Natural killer cell (primary cell): ENCODE data around the gene TBCE. TPM values are rescaled to one million over a fixed set of nuclear protein-coding genes. Genes with fewer than 3 reads are reported as not detected.

Experiments used
- ATAC-seq, 3 donors: fragments of 150-1000 bp in 2 of 3; fragments of 200-7000 bp in 1 of 3; cut with Tn5 transposase; 1 replicate in 1 of 3; 2 replicates in 2 of 3; pipeline ENCODE4 v1.10.0; 2021; ENCODE audit warnings: mild to moderate bottlenecking in 2 of 3, moderate library complexity in 2 of 3
- DNase-seq, 2 donors: peaks; one replicate each; pipeline versions ENCODE4 v3.0.0 to v3.0.0-alpha.2; 2013 to 2021; ENCODE audit warnings: mixed read lengths in 1 of 2
- H3K27ac ChIP-seq: one replicate; pipeline ENCODE4 v1.5.1; 2013; ENCODE audit warnings: mild to moderate bottlenecking, low read length
- H3K27me3 ChIP-seq: one replicate; pipeline ENCODE4 v1.6.1; 2013; ENCODE audit warnings: low read length; ENCODE audit not compliant: control insufficient read depth, insufficient read depth
- H3K36me3 ChIP-seq: one replicate; pipeline ENCODE4 v1.6.1; 2013; ENCODE audit warnings: low read length; ENCODE audit not compliant: control insufficient read depth, insufficient read depth
- H3K4me1 ChIP-seq: one replicate; pipeline ENCODE4 v1.6.1; 2013; ENCODE audit warnings: low read length; ENCODE audit not compliant: control insufficient read depth, insufficient read depth
- H3K4me3 ChIP-seq: one replicate; pipeline ENCODE4 v1.5.1; 2013; ENCODE audit warnings: low read length
- H3K9me3 ChIP-seq: one replicate; pipeline ENCODE4 v1.6.1; 2013; ENCODE audit warnings: low read length; ENCODE audit not compliant: control insufficient read depth, insufficient read depth
- H3K27ac Mint-ChIP-seq, 2 donors: one replicate each; pipeline ENCODE4 v1.8.0; 2022; ENCODE audit warnings: mild to moderate bottlenecking in 2 of 2, mixed read lengths in 2 of 2, moderate library complexity in 1 of 2
- H3K27me3 Mint-ChIP-seq, 2 donors: one replicate each; pipeline ENCODE4 v1.8.0; 2022; ENCODE audit warnings: low read depth in 2 of 2, mixed read lengths in 2 of 2
- H3K36me3 Mint-ChIP-seq: one replicate; pipeline ENCODE4 v1.8.0; 2022; ENCODE audit warnings: mixed read lengths
- H3K4me1 Mint-ChIP-seq, 2 donors: one replicate each; pipeline ENCODE4 v1.8.0; 2022; ENCODE audit warnings: mixed read lengths in 2 of 2
- H3K4me3 Mint-ChIP-seq: one replicate; pipeline ENCODE4 v1.8.0; 2022; ENCODE audit warnings: mild to moderate bottlenecking, moderate library complexity, mixed read lengths
- H3K9me3 Mint-ChIP-seq, 2 donors: one replicate each; pipeline ENCODE4 v1.8.0; 2022; ENCODE audit warnings: mixed read lengths in 2 of 2
- WGBS: methylation state at CpG from one replicate; pipeline ENCODE4 v1.1.7; 2013; ENCODE audit warnings: missing lambda C conversion rate; ENCODE audit not compliant: insufficient coverage; 5-methylcytosine and 5-hydroxymethylcytosine counted together
- intact Hi-C: fragments of 100-400 bp; cut with micrococcal nuclease; formaldehyde crosslinking; loops from one replicate; pipeline ENCODE4 v1.14.2; 2022
- total RNA-seq, 4 donors: library from RNA; stranded (reverse); fragments of 120-200 nt in 1 of 4; gene quantifications; one replicate each; pipeline versions ENCODE4 v1.2.3 to v1.2.4, GENCODE V29; 2013 to 2022
- TF ChIP-seq, protein P1 (sequence below): fragments of 200-600 bp; IDR thresholded peaks from one replicate; pipeline ENCODE4 v1.8.0; 2022; ENCODE audit warnings: antibody characterized with exemption

Gene TBCE
- total RNA-seq, 3 donors from 2014 or later (not counting 1 experiment from before 2014, with no cell fraction given): 24.1 to 25.2 (median 25.0) TPM

DNA sequence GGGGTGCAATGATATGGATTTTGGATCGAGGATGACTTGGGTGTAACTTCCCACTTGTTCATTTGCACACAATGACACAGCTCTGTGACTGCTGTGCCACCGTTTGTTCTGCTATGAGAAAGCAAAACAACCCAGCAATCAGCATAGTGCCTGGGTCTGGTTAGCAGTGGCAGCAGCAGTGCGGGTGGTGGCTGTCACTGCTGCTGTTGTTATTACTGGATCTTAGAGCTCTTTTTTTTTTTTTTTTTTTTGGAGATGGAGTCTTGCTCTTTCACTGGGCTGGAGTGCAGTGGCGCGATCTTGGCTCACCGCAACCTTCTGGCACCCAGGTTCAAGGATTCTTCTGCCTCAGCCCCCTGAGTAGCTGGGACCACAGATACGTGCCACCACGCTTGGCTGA, 56.9 kb downstream of the TBCE start:
- H3K4me3 ChIP-seq: no peak overlapping the region
- no peaks in the 10 kb centered on the region for H3K27me3 ChIP-seq
- no peak overlapping the region for H3K27ac ChIP-seq
- DNase-seq (no peak), ATAC-seq (peak in 1 of 3 donors; percentile 32)
- H3K36me3 ChIP-seq: no peaks in the 10 kb centered on the region
- Mint-ChIP-seq H3K27me3 (no peaks in the 10 kb centered on the region), H3K36me3 (no peaks in the 10 kb centered on the region), H3K27ac (peak overlapping the region in 1 of 2 donors; percentile 89), H3K9me3 (no peaks in the 10 kb centered on the region), H3K4me3 (peak overlapping the region; percentile 7), H3K4me1 (peaks cover 21 to 29% of the 10 kb centered on the region in 2 donors)
- H3K4me1 ChIP-seq: peaks cover 12% of the 10 kb centered on the region
- TF ChIP-seq, protein P1, sequence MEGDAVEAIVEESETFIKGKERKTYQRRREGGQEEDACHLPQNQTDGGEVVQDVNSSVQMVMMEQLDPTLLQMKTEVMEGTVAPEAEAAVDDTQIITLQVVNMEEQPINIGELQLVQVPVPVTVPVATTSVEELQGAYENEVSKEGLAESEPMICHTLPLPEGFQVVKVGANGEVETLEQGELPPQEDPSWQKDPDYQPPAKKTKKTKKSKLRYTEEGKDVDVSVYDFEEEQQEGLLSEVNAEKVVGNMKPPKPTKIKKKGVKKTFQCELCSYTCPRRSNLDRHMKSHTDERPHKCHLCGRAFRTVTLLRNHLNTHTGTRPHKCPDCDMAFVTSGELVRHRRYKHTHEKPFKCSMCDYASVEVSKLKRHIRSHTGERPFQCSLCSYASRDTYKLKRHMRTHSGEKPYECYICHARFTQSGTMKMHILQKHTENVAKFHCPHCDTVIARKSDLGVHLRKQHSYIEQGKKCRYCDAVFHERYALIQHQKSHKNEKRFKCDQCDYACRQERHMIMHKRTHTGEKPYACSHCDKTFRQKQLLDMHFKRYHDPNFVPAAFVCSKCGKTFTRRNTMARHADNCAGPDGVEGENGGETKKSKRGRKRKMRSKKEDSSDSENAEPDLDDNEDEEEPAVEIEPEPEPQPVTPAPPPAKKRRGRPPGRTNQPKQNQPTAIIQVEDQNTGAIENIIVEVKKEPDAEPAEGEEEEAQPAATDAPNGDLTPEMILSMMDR: no peak
- intact Hi-C loops: no loop called here
- 69% methylated on average over 8 of the region's 8 CpGs for WGBS
- no peaks in the 10 kb centered on the region for H3K9me3 ChIP-seq

DNA sequence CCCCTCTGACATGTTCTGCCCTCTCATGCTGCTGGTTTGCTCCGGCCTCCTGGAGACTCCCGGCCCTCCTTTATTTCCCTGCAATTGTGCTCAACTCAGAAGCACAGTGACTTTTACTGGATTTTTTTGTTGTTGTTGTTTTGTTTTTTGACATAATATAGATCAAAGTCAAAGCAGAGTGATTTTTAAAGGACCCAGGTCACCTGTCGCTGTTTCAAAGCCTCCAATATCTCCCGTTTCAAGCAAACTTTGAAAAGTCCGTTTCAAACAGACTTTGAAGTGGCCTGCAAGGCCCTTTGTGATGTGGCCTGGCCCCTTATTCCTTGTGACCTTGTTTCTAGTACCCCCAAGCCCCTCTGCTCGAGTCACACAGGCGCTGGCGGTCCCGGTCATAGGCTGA, 58.1 kb downstream of the TBCE start:
- H3K4me3 Mint-ChIP-seq: peak overlapping the region; percentile 3
- H3K4me3 ChIP-seq: no peak overlapping the region
- DNase-seq: no peak
- H3K36me3 ChIP-seq: no peaks in the 10 kb centered on the region
- no peaks in the 10 kb centered on the region for H3K27me3 Mint-ChIP-seq
- H3K27me3 ChIP-seq: no peaks in the 10 kb centered on the region
- H3K4me1 Mint-ChIP-seq: peaks cover 21 to 29% of the 10 kb centered on the region in 2 donors
- peak overlapping the region in 1 of 2 donors; percentile 64 for H3K27ac Mint-ChIP-seq
- H3K9me3 ChIP-seq: no peaks in the 10 kb centered on the region
- intact Hi-C loops: no loop called here
- no peak for ATAC-seq
- WGBS: 86% methylated on average over 9 of the region's 9 CpGs
- peaks cover 12% of the 10 kb centered on the region for H3K4me1 ChIP-seq
- H3K9me3 Mint-ChIP-seq: no peaks in the 10 kb centered on the region
- TF ChIP-seq, protein P1: no peak
- no peak overlapping the region for H3K27ac ChIP-seq
- no peaks in the 10 kb centered on the region for H3K36me3 Mint-ChIP-seq

DNA sequence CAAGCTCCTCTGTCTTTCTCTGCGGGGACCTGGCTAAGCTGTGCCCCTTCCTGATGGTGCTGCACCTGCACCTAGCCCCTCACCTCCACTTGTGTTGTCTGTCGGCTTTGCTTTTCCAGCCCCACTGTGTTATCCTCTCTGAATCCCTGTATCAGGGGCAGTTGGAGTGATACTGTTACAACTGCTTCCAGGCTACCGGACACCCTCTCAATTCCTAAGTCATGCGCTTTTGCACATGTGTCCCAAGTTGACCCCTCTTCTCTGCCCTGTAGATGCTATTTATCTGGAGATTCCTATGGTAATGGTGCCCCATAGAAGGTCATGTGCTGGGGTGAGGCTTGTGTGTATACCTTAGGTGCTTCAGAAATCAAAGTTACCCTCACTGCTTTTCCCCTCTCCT, 58.9 kb downstream of the TBCE start:
- Mint-ChIP-seq H3K9me3 (no peaks in the 10 kb centered on the region), H3K27me3 (no peaks in the 10 kb centered on the region), H3K36me3 (no peaks in the 10 kb centered on the region), H3K4me1 (peaks cover 21 to 29% of the 10 kb centered on the region in 2 donors), H3K27ac (peak overlapping the region in 1 of 2 donors; percentile 64), H3K4me3 (no peak overlapping the region)
- Histone ChIP-seq H3K36me3 (no peaks in the 10 kb centered on the region), H3K27me3 (no peaks in the 10 kb centered on the region), H3K4me3 (no peak overlapping the region), H3K27ac (no peak overlapping the region), H3K4me1 (peaks cover 12% of the 10 kb centered on the region), H3K9me3 (no peaks in the 10 kb centered on the region)
- ATAC-seq (no peak), DNase-seq (no peak)
- TF ChIP-seq, protein P1: no peak
- 99% methylated on average over 4 of the region's 4 CpGs for WGBS
- intact Hi-C loops: no loop called here

DNA sequence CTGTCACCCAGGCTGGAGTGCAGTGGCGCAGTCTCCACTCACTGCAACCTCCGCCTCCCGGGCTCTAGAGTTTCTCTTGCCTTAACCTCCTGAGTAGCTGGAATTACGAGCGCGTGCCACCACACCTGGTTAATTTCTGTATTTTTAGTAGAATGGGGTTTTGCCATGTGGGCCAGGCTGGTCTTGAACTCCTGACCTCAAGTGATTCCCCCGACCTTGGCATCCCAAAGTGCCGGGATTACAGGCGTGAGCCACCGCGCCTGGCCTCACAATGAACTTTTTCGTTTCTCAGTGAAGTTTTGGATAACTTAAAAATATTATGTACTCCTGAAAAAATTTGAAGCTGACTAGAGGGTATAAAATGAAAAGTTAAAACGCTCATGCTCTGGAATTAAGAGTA, 59.5 kb downstream of the TBCE start:
- no peaks in the 10 kb centered on the region for H3K27me3 Mint-ChIP-seq

More for the DNA sequence above, 59.5 kb downstream of the TBCE start:
- peak overlapping the region in 1 of 2 donors; percentile 64 for H3K27ac Mint-ChIP-seq
- DNase-seq: no peak
- H3K4me3 Mint-ChIP-seq: no peak overlapping the region
- no peaks in the 10 kb centered on the region for H3K27me3 ChIP-seq
- H3K4me1 ChIP-seq: peaks cover 12% of the 10 kb centered on the region
- 98% methylated on average over 13 of the region's 13 CpGs for WGBS
- H3K9me3 ChIP-seq: no peaks in the 10 kb centered on the region
- H3K9me3 Mint-ChIP-seq: no peaks in the 10 kb centered on the region
- no peak overlapping the region for H3K27ac ChIP-seq
- no peak for ATAC-seq
- no peaks in the 10 kb centered on the region for H3K36me3 ChIP-seq
- TF ChIP-seq, protein P1: no peak
- H3K36me3 Mint-ChIP-seq: no peaks in the 10 kb centered on the region
- H3K4me1 Mint-ChIP-seq: peaks cover 21 to 29% of the 10 kb centered on the region in 2 donors
- intact Hi-C loops: no loop called here
- H3K4me3 ChIP-seq: no peak overlapping the region
